HG03064 (cell line): ENCODE results near the gene WIF1.

ENCODE experiments used
- ATAC-seq: cut with Tn5 transposase; IDR thresholded peaks from one replicate; pipeline ENCODE4 v1.9.1; 2021; ENCODE audit warnings: low read depth; ENCODE audit not compliant: unreplicated experiment

The WIF1 gene, protein sequence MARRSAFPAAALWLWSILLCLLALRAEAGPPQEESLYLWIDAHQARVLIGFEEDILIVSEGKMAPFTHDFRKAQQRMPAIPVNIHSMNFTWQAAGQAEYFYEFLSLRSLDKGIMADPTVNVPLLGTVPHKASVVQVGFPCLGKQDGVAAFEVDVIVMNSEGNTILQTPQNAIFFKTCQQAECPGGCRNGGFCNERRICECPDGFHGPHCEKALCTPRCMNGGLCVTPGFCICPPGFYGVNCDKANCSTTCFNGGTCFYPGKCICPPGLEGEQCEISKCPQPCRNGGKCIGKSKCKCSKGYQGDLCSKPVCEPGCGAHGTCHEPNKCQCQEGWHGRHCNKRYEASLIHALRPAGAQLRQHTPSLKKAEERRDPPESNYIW

GRCh38 chr12:65121049-65121955 lies at the start of gene WIF1:
WIF1 (minus strand) TSS chr12:65121305; CDS start chr12:65121191, 114 bp downstream.
- no peak for ATAC-seq

- peak; percentile 40 for ATAC-seq
These were observed 49.2 kb upstream of the WIF1 start for GRCh38 chr12:65170209-65170881.

DNA sequence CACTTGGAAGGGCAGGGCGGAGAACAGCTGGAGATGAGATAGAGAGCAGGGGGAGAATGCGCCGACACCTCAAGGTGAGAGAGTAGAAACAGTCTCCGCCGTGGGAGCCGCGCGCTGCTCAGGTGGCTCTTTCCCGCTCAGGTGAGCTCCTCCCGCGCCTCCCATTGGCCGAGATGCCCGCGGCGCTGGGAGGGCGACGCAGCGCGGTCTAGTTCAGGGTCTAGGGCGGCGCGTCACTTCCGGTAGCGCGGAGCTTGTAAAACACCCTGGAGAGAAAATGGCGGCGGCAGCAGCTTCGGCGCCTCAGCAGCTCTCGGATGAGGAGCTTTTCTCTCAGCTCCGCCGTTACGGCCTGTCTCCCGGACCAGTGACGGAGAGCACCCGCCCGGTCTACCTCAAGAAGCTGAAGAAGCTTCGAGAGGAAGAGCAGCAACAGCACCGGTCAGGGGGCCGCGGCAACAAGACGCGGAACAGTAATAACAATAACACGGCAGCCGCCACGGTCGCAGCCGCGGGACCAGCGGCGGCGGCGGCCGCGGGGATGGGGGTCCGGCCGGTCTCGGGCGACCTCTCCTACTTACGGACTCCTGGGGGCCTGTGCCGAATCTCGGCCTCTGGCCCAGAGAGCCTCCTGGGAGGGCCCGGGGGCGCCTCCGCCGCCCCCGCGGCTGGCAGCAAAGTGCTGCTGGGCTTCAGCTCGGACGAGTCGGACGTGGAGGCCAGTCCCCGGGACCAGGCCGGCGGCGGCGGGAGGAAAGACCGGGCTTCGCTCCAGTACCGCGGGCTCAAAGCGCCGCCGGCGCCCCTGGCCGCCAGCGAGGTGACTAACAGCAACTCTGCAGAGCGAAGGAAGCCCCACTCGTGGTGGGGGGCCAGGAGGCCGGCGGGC lies 48.5 kb upstream of the WIF1 start, which contains the start of gene LEMD3:
Gene LEMD3 (plus strand): TSS at position 264 of the 889 bp plus-strand sequence. CDS start 14 bp downstream, at position 278.
- peak; percentile 88 for ATAC-seq

GRCh38 chr12:65168681-65169319 lies 47.7 kb upstream of the WIF1 start:
- peak; percentile 1 for ATAC-seq

DNA sequence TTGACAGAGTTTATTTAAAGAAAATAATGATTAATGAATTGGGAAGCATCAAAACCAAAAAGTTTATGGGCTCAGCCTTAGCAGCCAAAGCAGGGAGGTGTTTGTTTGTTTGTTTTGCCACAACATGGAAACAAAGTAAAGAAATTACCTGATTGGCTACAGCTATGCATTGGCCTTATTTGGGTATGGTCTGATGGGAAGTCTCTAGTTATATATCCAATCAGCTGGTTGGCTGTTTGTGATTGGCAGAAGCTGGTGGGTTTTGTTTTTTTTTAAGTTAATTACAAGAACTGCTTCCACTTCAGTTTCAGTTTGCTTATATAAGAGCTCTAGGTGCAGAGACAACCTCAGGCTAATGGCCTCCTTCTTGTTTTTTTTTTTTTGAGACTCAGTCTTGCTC lies 43.7 kb upstream of the WIF1 start:
- ATAC-seq, result no peak

DNA sequence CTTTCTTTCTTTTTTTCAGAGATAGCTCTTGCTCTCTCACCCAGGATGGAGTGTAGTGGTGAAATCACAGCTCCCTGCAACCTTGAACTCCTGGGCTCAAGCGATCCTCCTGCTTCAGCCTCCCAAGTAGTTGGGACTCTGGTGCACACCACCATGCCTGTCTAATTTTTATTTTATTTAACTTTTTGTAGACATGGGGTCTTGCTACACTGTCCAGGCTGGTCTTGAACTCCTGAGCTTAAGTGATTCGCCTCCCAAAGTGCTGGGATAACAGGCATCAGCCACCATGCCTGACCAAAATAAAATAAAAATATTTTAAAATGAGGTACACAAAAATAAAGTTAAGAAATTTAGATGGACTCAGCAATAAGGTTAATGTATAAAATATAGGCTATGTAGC lies 43.1 kb upstream of the WIF1 start:
- no peak for ATAC-seq

DNA sequence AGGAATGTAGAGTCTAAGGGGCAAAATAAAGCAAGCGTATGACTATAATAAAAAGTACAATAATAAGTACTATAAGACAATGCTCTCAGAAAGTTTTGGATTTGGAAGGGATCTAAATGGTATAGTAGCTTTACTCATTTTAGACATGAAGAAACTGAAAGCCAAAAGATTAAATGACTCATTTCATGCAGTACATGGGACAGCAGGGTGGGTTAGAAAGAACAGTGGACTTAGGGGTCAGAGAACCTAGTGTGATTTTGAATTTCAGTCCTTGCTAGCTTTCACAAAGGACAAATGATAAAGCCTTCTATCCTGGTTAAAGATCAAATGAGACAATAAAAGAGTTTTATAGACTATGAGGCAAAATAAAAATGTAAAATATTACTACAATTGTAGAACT lies 41.5 kb upstream of the WIF1 start:
- ATAC-seq, result no peak

- ATAC-seq, result no peak
These were observed 36.0 kb upstream of the WIF1 start for GRCh38 chr12:65157091-65157490.

DNA sequence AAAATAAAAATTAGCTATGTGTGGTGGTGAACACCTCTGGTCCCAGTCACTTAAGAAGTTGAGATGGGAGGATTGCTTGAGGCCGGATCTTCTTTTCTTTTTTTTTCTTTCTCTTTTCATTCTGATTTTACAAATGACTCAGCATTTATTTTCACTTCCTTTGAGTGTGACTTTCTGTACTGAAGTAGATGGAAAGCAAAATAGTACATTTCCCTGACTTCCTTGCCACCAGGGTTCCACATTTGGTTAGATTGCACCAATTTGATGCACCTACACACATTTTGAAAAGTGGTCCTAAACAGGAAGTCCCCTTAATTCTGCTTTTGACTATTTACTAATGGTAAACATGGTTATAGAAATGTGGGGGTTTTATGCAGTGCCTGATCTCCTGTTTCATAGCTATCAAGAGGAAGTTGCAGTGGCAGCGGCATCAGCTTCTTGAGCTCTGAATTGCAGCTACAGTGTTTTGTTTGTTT lies 35.3 kb upstream of the WIF1 start:
- ATAC-seq, result peak; percentile 96

DNA sequence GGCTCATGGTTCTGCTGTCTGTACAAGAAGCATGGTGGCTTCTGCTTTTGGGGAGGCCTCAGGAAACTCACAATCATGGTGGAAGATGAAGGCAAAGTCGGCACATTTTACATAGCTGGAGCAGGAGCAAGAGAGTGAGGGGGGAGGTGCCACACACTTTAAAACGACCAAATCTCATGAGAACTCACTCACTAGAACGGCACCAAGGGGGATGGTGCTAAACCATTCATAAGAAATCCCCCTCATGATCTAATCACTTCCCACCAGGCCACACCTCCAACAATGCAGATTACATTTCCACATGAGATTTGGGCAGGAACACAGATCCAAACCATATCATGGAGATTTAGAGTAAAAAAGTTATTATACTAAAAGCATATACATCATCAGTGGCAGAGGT lies 34.7 kb upstream of the WIF1 start:
- peak; percentile 11 for ATAC-seq

DNA sequence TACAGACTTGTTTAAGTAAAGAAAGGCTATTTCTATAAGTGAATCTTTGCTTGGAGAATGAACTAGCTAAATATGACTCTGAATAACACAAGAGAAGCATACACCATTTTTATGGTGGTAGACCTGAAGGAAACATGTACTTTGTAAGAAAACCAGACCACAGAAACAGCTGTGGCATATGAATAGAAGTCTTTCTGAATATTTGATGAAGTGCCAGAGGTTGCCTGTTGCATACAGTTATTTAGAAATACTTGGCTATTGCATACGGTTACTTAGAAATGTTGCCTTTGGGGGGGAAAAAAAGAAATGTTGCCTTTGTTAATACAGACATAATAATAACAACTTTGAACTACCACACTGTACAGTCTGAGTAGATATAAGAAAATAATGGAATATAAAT lies 31.5 kb upstream of the WIF1 start:
- ATAC-seq, result no peak

DNA sequence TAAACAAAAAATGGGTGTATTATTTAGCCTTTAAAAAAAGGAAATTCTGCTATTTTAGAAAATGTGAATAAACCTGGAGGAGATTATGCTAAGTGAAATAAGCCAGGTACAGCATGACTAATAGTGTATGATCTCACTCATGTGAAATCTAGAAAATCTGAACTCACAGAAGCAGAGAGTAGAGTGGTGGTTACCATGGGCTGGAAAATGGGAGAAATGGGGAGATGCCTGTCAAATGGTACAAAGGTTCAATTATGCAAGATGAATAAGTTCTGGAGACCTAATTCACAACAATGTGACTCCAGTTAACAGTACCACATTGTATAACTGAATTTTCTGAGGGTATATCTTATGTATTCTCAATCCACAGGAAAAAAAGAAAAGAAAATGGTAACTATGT lies 30.9 kb upstream of the WIF1 start:
- ATAC-seq, result no peak

- ATAC-seq, result no peak
These were observed 26.3 kb upstream of the WIF1 start for GRCh38 chr12:65147312-65147905.

DNA sequence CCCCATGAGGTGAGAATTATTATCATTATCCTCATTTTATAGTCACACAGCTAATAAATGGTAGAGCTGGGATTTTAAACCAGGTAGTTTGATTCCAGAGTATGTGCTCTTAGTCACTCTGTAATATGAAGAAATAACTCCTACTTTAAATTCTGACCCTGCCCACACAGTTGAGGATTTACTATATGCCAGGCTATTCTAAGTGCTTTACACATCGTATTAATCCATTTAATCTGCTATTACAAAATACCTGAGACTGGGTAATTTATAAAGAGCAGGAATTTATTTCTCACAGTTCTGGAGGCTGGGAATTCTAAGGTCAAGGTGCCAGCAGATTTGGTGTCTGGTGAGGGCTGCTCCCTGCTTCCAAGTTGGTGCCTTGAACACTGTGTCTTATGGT lies 19.6 kb upstream of the WIF1 start:
- ATAC-seq, result no peak

GRCh38 chr12:65139389-65139788 lies 18.3 kb upstream of the WIF1 start:
- no peak for ATAC-seq

DNA sequence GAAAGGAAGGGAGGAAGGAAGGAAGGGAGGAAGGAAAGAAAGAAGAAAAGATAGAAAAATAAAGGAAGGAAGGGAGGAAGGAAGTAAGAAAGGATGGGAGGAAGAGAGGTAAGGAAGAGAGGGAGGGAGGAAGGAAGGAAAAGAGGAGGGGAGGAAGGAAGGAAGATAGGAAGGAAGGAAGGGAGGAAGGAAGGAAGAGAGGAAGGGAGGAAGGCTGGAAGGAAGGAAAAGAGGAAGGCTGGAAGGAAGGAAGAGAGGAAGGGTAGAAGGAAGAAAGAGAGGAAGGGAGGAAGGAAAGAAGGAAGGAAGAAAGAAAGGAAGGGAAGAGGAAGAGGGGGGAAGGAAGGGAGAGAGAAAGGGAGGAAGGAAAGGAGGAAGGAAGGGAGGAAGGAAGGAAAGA lies 12.8 kb upstream of the WIF1 start:
- ATAC-seq, result no peak

DNA sequence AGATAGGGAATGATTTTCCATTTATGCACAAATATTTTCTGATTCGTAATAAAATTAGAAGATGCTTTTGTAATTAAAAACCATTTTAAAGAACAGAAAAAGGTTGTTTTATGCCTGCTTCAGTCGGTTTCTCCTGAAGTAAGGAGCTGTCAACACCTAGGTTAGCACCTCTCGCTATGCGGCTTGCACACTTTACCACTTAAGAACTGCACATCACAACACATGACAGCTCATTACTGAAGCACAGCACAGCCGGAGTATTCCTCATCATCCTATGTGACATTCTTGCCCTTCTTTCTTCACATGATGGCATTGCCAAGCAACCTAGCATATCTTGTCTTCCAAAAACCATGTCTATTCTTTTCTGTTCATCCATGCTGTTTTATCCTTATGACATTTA lies 5.4 kb upstream of the WIF1 start:
- no peak for ATAC-seq

DNA sequence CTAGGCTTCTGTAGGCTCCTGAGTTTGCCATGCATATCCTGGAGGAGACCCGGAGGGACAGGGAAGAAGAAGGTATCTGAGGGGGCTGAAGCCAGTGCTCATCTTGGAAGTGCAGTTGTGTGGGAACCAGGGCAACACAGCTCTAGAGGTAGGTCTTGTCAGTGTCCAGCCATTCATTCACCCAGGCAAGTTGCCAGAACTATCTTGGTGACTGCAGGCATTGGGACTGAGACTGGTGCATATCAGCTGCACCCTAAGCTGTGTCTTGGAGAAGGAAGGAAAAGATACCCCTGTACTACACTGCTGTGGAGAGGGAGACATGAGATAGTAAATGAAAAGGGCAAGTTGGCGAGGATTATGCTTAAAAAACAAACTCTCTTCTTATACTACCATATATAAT lies 4.9 kb upstream of the WIF1 start:
- no peak for ATAC-seq

GRCh38 chr12:65125247-65125646 lies 4.1 kb upstream of the WIF1 start:
- no peak for ATAC-seq
